HG03469 (cell line): ENCODE measurements around the gene CORO2A.

Experiments
- ATAC-seq: cut with Tn5 transposase; IDR thresholded peaks from one replicate; pipeline ENCODE4 v1.9.1; 2021; ENCODE audit warnings: mild to moderate bottlenecking, moderate library complexity, moderate number of reproducible peaks; ENCODE audit not compliant: unreplicated experiment

The CORO2A gene

DNA sequence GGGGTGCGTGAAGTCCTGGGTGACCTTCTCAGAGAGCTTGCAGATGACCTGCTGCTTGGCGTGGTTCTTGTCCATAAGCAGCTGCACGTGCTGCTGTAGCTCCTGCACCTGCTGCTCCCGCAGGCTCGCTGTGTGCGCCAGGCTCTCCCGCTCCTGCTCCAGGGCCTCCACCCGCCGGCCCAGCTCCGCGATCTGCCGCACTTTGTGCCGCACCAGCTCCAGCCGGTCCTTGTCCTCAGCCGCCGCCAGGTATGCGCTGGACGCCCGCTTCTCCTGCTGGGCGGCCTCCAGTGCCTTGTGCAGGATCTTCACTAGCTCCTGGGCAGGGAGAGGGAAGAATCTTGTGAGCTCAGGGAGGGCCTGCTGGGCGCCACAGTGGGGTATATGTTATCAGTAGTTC is 28.5 kb upstream of the CORO2A start:
- no peak for ATAC-seq

DNA sequence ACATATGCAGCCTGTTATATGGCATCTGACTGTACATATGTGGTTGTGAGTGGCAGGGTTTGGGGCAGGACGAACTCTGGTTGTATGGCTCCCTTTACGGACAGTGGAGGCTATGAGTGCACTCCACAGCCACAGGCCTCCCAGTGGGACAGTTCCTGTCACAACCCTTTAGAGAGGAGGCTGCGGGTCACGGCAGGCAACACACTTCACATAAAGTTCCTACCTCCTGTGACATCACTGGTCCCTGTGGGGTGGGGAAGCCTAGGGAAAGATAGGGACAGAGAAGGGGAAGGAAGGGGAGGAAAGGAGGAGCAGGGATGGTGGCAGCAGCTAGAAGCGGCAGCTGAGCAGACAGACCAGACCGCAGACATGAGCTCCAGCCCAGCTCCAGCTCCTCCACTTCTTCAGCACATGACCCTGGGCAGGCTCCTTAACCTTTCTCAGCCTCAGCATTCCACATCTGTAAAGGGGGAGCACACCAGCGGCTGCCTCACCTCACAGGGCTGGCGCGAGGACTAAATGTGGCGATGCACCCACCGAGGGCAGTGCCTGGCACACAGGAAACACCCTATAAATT is 27.4 kb upstream of the CORO2A start:
- no peak for ATAC-seq

DNA sequence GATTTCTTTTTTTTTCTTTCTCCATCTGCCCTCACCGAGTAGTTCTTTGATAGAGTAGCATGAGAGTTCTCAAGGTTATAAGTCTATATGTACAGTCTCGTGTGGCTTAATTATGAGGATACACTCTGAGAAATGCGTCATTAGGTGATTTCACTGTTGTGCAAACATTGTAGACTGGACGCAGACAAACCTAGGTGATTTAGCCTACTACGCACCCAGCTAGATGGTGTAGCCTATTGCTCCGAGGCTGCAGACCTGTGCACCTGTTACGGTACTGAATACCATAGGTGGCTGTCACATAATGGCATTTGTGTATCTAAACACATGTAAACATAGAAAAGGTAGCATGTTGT is 26.9 kb upstream of the CORO2A start:
- no peak for ATAC-seq

DNA sequence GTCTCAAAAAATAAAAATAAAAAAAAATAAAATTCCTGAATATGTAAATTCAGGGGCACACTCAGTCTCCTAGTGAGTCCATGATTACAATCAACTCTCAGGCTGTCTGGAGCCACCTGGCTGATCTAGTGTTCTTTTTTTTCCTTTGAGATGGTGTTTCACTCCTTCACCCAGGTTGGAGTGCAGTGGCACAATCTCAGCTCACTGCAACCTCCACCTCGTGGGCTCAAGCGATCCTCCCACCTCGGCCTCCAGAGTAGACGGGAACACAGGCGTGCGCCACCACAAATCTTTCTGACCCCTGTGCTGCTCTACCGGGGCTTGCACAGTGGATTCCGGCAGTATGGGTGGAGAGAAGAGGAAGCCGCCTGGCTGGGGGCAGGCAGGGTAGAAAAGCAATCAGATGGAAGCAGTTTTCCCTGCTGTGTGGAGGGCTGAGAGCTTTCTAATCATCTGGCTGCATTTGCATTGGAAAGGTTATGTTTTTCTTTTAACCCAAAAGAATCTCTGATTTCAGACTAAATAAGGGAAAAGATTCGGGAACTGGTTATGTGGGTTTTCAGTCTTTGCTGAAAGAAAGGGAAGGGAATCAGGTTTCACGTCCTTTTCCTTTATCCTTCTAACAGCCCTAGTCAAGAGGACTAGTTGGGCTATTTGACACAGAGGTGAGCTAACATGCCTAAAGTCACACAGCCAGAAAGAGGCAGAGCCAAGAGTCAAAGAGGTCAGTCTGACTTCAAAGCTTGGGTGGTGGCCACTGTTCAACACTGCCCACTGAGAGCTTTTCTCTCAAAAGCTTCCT is 26.3 kb upstream of the CORO2A start:
- no peak for ATAC-seq

DNA sequence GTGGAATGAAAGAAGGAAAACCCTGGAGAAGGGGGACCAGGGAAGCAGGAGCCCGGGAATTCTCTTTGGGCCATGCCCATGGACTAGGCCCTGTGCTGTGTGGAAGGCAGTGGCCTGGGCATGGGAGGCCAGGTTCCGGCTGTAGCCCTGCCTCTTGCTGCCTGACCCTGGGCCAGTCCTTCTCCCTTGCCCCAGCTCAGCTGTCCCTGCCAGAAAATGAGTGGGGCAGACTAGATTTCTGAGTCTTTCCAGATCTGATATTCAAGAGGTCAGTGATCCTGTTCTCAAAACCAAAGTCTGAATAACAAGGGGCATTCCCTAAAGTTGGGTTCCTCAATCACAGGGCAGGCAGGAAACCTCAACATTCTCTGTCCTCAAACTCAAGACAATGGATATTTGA is 24.8 kb upstream of the CORO2A start:
- ATAC-seq: no peak

DNA sequence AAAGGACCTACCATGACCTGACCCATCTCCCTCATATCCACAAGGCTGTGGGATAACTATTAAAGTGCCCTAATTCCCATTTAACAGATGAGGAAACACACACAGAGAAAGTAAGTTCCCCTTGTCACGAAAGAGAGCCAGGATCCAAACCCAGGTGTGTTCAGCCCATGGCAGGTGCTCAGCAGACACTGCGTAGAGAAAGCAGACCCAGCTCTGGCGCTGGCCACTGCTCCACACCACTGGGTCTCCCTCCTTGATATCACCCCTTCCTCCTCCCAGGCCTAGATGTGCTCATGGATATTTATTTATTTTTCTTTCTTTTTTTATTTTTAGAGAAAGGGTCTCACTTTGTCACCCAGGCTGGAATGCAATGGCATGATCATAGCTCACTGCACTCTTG is 24.0 kb upstream of the CORO2A start:
- no peak for ATAC-seq

DNA sequence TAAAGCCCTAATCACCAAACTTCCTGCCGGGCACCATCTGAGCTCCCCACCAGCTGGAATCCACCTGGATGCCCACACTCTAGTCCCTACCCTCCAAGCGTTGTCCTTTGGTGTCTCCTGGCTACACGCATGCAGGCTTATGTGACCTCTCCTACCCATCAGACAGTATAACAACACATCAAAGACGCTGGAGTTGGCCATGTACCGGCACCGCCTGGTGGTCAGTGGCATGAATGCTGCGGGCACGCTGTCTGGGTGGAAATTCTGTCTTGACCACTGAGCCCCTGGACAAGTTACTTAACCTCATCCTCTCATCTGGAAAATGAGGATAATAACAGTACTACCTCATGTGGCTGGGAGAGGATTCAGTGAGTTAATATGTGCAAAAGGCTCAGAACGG is 23.4 kb upstream of the CORO2A start:
- no peak for ATAC-seq

DNA sequence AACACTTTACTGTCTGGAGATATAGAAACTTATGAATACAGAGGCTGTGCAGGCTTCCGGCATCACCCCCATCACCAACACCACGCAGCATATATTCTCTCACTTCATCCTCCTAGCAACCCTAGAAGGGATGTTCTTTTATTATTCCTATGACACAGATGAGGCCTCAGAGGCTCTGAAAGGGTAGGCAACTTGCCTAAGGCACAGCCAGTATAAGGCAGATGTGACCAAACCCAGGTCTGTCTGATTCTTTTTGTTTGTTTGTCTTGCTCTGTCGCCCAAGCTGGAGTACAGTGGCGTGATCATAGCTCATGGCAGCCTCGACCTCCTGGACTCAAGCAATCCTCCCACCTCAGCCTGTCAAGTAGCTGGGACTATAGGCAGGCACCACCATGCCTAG is 22.8 kb upstream of the CORO2A start:
- ATAC-seq: no peak

DNA sequence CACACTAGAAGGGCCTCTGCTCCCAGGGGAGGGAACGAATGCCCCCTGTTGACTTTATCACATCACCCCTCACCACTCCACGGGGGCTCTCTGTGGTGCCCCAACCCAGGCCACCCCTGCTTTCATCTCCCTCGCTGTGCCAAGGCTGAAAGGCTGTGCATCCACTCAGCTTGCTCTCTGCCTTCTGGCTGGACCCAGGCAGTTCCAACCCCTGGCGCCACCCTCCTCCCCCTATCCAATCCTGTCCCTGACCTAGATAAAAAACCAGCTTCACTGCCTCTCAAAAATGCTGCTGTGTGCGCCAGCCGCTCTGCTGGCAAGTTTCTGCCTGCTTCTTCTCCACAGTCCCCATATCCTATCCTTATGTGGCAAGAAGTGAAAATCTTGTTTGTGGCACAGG is 22.4 kb upstream of the CORO2A start:
- ATAC-seq: no peak

DNA sequence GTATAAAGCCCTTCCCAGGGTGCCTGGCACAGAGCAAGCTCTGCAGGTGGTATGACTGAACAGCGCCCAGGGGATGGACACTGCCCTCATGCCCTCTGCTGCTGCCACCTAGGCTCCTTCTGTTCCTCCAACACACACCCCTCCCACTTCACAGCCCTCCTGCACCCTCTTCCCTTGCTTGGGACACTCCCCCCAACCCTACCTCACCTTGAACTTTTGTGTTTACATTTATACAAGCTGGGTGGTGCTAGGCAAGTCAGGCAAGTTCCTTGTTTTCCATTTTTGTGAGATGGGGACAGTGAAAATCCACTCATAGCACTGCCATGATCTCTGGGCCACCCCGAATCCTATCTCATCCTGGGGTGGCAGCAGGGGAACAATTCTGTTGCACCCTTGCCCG is 18.8 kb upstream of the CORO2A start:
- ATAC-seq: no peak

DNA sequence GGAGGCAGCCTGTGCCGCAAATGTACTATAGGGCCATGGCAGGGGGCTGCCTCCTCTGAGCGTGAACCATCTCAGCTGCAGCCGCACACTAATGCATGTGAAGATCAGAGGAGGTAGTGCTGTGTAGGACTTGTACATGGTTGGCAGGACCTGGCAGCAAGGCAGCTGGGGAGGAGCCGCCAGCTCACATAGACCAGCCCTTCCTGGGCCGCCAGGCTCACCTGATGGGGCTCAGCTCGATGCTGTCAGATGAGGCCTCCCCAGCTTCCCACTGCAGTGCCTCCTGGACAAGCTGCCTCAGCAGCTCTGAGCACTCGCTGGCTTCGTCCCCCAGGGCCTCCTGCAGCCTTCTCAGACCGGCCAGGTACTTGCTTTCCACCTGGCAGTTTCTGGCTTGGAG is 18.0 kb upstream of the CORO2A start:
- no peak for ATAC-seq

DNA sequence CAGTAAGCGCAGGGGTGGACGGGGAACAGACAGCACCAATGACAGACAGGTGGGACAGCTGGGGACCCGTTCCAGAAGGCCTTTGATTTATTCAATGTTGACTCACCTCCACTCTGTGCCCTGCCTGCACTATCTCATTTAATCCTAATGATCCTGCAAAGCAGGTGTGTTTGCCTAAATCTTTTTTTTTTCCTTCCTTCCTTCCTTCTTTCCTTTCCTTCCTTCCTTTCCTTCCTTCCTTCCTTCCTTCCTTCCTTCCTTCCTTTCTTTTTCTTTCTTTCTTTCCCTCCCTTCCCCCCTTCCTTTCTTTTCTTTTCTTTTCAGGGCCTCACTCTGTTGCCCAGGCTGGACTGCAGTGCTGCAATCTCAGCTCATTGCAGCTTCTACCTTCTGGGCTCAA is 17.1 kb upstream of the CORO2A start:
- no peak for ATAC-seq

DNA sequence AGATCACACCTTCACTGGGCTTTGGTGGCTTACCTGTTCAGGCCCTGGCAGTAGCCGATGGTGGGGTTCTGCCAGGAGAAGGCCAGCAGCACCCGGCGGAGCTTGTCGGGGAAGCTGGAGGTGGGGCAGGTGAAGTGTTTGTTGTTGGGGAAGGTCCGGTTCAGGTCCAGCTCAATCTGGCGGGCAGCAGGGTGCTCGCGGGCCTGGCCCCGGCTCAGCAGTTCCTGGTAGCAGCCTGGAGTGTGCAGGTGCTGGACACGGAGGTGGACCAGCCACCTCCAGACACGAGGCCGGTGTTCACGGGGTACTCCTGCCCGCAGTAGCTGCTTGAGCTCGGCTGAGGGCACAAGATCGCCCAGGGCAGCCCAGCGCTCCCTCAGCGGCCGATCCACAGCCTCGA is 16.2 kb upstream of the CORO2A start:
- no peak for ATAC-seq

DNA sequence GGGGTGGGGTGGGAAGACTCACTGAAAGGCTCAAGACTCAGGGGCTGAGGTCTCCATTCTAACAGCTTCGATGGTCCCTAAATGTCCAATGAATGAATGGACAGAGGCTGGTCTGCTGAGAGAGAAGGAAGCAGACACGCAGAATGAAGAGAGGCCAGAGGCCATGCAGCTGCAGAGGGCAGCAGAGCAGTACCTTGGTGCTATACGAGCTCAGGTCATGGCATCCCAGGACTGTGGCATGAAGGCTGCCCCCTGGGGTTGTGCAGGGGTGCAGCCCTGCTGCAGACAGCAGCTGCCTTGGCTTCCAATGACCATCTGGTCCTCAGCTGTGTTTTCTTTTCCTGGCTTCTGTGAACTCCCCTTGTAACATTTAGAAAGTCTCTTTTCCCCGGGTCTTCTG is 15.2 kb upstream of the CORO2A start:
- no peak for ATAC-seq

DNA sequence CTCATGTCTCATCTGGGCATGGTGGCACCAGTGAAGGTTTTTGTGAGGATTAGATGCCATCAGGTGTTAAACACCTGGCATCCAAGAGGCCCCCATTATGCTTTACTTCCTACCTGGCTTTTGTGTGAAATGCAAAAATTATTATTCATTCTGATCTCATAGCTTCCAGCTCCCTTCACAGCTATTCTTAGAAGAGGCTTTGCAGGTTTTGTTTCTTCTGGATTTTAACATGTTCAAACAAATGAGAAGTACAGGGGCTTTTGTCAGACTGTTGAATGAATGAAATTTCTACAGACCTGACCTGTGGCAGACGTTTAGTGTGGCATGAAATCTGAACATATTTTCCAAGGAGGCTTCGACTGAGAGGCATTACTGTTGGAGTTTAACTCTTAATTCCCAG is 14.3 kb upstream of the CORO2A start:
- ATAC-seq: no peak

DNA sequence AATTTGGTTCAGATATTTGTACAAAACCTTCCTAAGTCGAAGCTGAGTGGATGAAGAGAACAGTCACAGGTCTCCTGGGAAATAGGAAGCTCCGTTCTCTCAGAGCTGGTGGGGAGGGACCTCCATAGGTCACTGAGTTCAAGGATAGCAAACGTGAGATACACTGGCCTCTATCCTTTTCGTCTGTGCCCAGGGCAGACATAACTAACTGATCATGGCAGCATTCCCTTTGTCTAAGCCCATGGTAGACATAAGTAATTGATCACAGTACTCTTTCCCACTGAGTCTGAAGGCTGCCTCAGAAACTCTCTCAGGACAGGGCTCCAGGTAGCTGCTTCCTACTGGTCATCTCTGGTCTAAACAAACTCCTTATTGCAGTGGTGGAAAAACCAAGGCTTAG is 12.3 kb upstream of the CORO2A start:
- ATAC-seq: no peak

DNA sequence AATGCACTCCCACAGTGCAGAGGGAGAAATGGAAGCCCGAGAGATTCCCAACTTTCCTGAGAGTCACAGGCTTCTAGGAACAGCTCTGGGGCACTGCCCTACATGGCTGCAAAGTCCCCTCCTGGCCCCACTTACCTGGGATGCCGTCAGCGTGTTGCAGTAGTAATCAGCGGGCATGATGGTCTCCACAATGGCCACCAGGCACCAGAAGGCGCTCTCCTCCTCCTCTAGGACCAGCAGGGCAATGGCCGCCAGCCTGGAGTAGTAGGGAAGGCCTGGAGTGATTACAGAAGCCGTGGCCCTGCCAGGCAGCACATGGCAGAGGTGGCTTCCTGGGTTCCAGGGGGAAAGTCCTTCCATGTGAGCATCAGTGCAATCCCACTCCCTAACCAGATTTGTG is 10.7 kb upstream of the CORO2A start:
- no peak for ATAC-seq

DNA sequence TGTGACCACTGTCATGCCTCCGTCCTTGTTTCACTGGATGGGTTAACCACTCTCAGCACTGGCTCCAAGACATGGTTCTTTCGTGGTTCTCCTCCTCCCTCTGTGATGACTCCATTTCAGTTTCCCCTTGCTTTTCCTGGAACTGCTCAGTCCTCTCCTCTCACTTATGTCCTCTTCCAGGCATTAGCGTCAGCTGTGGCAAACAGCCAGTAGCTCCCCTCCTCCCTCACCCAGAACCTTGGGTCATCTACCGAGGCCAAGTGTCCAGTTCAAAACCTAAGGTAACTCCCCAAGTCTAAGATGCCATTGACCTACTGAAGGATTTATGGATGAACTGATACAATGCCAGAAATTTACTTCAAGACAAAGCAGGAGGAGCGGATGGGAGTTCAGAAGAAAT is 9.8 kb upstream of the CORO2A start:
- ATAC-seq: no peak

DNA sequence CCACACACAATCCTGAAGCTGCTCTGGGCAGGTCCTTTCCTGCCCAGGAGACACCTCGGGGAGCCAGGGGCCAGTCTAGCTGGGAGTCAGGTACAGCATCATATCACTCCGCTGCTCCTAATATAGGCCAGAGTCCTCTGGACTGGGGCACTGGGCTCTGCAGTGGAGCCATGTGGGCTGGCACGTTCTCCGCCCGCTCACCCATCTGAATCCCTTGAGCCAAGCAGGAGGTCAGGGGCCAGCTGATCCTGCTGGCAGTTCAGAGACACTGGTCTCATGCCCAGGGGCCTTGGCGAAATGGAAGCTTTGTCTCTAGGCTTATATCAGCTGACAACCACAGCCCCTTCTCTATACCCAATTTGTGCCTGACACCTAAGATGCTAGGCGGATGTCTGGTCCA is 9.3 kb upstream of the CORO2A start:
- ATAC-seq: no peak

DNA sequence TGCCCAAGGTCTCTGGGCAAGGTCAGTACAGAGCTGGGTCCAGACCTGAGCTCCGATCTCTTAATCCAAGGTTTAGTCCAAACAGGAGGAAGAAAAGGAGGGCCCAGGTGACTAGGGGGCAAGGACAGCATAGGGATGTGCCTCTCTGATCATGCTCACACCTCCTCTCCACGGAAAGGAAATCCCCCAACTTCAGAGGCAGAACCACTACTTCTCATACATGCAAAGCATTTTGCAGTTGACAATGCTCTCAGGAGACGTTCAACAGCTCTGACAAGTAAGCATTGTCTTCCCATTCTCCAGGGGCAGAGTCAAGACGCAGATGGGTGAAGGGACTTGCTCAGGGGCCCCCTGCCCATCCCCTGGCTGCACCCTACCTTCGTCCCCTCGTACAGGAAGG is 8.7 kb upstream of the CORO2A start:
- ATAC-seq: peak; percentile 38

DNA sequence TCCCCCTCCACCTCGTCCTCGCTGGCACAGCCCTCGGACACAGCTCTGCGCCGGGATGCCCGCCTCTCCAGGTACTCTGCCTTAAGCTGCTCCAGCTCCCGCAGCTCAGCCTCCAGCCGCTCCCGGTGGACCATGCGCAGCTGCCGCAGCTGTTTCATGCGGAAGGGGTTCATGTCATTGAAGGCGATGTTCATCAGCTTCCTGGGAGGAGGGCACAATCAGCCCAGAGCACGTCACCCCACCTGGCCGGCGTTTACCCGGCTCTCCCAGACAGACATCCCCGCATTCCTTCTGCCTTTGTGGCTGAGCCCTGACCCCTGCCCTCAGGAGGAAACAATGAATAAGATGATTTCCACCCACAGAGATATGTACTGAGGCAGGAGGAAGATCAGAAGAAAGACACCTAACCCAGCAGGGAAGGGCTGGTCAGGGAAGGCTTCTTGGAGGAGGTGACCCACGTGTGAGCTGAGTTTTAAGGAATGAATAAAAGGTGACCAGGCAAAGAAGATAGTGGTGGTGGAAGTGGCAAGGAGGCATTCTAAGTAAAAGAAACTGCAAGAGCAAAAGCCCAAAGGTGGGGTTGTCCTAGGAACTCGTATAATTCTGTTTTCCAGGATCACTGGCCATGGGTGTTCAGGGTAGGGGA is 7.1 kb upstream of the CORO2A start:
- ATAC-seq: no peak

DNA sequence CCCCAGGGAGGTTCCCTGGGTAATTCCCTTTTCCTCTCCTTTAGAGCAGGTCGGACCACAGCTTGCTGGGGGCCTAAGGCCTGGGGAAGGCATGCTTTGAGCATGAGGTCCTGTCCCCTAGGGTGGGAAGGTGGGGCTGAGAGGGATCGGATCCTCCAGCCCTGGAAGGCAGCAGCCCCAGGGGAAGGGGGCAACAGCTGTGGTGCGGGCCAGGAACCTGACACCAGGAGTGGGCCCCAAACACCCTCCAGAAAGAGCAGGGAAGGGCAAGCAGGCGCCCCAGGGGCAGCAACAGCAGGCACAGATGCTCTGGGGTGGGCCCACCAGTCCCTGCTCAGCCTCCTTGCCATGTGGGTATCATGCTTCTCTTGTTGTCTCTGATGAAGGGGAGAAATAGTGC is 3.2 kb upstream of the CORO2A start:
- no peak for ATAC-seq
